Measurements from ENCODE around the gene KCNK3. TPM values are rescaled to one million over a fixed set of nuclear protein-coding genes. Genes with fewer than 3 reads are reported as not detected.

KCNK3 gene
- total RNA-seq, 2 experiments from 2014 or later = not detected

GRCh38 chr2:26723475-26723874 is 31.0 kb downstream of the KCNK3 start:
- no peak overlapping the region for H3K27ac ChIP-seq (ENCODE audit: low read depth, low read length, poor library complexity, severe bottlenecking)
- TF ChIP-seq CTCF (conservative IDR thresholded peaks at IDR 0.05; ENCODE audit: low read length) (no peak), EZH2phosphoT487 (IDR thresholded peaks at IDR 0.05; ENCODE audit: borderline replicate concordance, low read depth, low read length) (no peak)
- H3K4me1 ChIP-seq (ENCODE audit: insufficient read depth, low read length, poor library complexity, severe bottlenecking) = no peaks in the 10 kb centered on the region
- H3K9me3 ChIP-seq (ENCODE audit: low read length) = no peaks in the 10 kb centered on the region
- CTCF ChIA-PET (ENCODE audit: unreplicated experiment) = no interaction called here
- DNase-seq (ENCODE audit: low spot score) = no peak
- intact Hi-C loops (cut with micrococcal nuclease; ENCODE audit: unreplicated experiment) = no loop called here
- no peak overlapping the region for H3K4me2 ChIP-seq (ENCODE audit: low read length)
- no peak overlapping the region for H2AFZ ChIP-seq (ENCODE audit: low read length)
- POLR2A ChIA-PET = no interaction called here
- H3K9me2 ChIP-seq (ENCODE audit: insufficient read depth, low read length) = no peaks in the 10 kb centered on the region
- BruUV-seq (replicated peaks) = no TSS peak
- H3K4me3 ChIP-seq (ENCODE audit: low read depth, low read length, poor library complexity, severe bottlenecking) = no peak overlapping the region
- no peaks in the 10 kb centered on the region for H3K79me2 ChIP-seq (ENCODE audit: insufficient read depth, low read depth, low read length)
- no peaks in the 10 kb centered on the region for H4K20me1 ChIP-seq (ENCODE audit: insufficient read depth, low read length)
- H3K36me3 ChIP-seq (ENCODE audit: insufficient read depth, low read length) = no peaks in the 10 kb centered on the region

GRCh38 chr2:26723991-26724750 is 31.6 kb downstream of the KCNK3 start:
- no TSS peak for BruUV-seq (replicated peaks)
- Histone ChIP-seq H3K9me3 (ENCODE audit: low read length) (no peaks in the 10 kb centered on the region), H3K4me2 (ENCODE audit: low read length) (no peak overlapping the region), H4K20me1 (ENCODE audit: insufficient read depth, low read length) (no peaks in the 10 kb centered on the region), H3K27ac (ENCODE audit: low read depth, low read length, poor library complexity, severe bottlenecking) (no peak overlapping the region), H2AFZ (ENCODE audit: low read length) (no peak overlapping the region), H3K9me2 (ENCODE audit: insufficient read depth, low read length) (no peaks in the 10 kb centered on the region), H3K36me3 (ENCODE audit: insufficient read depth, low read length) (no peaks in the 10 kb centered on the region), H3K79me2 (ENCODE audit: insufficient read depth, low read depth, low read length) (no peaks in the 10 kb centered on the region), H3K4me3 (ENCODE audit: low read depth, low read length, poor library complexity, severe bottlenecking) (no peak overlapping the region), H3K4me1 (ENCODE audit: insufficient read depth, low read length, poor library complexity, severe bottlenecking) (no peaks in the 10 kb centered on the region)
- intact Hi-C loops (cut with micrococcal nuclease; ENCODE audit: unreplicated experiment) = no loop called here
- CTCF ChIA-PET (ENCODE audit: unreplicated experiment) = no interaction called here
- TF ChIP-seq CTCF (conservative IDR thresholded peaks at IDR 0.05; ENCODE audit: low read length) = no peak
- TF ChIP-seq EZH2phosphoT487 (IDR thresholded peaks at IDR 0.05; ENCODE audit: borderline replicate concordance, low read depth, low read length) = no peak
- no peak for DNase-seq (ENCODE audit: low spot score)
- POLR2A ChIA-PET = no interaction called here

GRCh38 chr2:26724784-26725520 is 32.4 kb downstream of the KCNK3 start:
- POLR2A ChIA-PET = no interaction called here
- intact Hi-C loops (cut with micrococcal nuclease; ENCODE audit: unreplicated experiment) = no loop called here
- Histone ChIP-seq H3K4me1 (ENCODE audit: insufficient read depth, low read length, poor library complexity, severe bottlenecking) (no peaks in the 10 kb centered on the region), H3K9me3 (ENCODE audit: low read length) (no peaks in the 10 kb centered on the region), H3K27ac (ENCODE audit: low read depth, low read length, poor library complexity, severe bottlenecking) (no peak overlapping the region), H3K36me3 (ENCODE audit: insufficient read depth, low read length) (no peaks in the 10 kb centered on the region), H2AFZ (ENCODE audit: low read length) (no peak overlapping the region), H3K4me2 (ENCODE audit: low read length) (no peak overlapping the region), H3K4me3 (ENCODE audit: low read depth, low read length, poor library complexity, severe bottlenecking) (no peak overlapping the region), H3K79me2 (ENCODE audit: insufficient read depth, low read depth, low read length) (no peaks in the 10 kb centered on the region), H3K9me2 (ENCODE audit: insufficient read depth, low read length) (no peaks in the 10 kb centered on the region), H4K20me1 (ENCODE audit: insufficient read depth, low read length) (no peaks in the 10 kb centered on the region)
- DNase-seq (ENCODE audit: low spot score) = no peak
- TF ChIP-seq EZH2phosphoT487 (IDR thresholded peaks at IDR 0.05; ENCODE audit: borderline replicate concordance, low read depth, low read length) (no peak), CTCF (conservative IDR thresholded peaks at IDR 0.05; ENCODE audit: low read length) (no peak)
- CTCF ChIA-PET (ENCODE audit: unreplicated experiment) = interaction anchor here (0.6 kb wide), 1 partner anchor 39 kb away, joined by 4 read pairs; no protein-coding TSS in a partner anchor
- BruUV-seq (replicated peaks) = no TSS peak
